NCI-H2171 (cell line): ENCODE results near the gene OCSTAMP.

ENCODE experiments used
- DNase-seq: peaks from one replicate; lab custom pipeline; 2025; lab: John Stamatoyannopoulos, UW

Gene OCSTAMP

DNA sequence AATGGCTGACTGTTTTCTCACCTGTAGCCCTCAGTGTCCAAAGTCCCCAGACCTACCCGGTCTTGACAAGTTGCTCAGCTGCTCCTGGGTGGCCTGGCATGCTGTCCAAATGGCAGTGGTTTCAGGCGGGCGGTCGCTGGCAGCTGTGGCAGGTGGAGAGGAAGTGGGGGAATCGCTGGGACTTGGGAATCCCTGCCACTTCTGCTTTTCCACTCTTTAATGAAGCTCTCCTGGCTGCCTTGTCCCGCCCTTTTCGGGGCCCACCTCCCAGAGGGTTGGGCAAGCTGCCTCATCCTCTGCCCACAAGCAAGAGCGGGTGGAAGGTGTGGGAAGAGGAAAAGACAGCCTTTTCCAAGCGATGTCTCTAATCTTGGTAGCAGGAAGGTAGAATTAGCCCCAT lies at the start of gene OCSTAMP:
Gene OCSTAMP, minus strand, starts transcription at position 194 of the 400 bp plus-strand sequence. Its CDS starts 94 bp downstream, at position 100.
- no peak for DNase-seq

DNA sequence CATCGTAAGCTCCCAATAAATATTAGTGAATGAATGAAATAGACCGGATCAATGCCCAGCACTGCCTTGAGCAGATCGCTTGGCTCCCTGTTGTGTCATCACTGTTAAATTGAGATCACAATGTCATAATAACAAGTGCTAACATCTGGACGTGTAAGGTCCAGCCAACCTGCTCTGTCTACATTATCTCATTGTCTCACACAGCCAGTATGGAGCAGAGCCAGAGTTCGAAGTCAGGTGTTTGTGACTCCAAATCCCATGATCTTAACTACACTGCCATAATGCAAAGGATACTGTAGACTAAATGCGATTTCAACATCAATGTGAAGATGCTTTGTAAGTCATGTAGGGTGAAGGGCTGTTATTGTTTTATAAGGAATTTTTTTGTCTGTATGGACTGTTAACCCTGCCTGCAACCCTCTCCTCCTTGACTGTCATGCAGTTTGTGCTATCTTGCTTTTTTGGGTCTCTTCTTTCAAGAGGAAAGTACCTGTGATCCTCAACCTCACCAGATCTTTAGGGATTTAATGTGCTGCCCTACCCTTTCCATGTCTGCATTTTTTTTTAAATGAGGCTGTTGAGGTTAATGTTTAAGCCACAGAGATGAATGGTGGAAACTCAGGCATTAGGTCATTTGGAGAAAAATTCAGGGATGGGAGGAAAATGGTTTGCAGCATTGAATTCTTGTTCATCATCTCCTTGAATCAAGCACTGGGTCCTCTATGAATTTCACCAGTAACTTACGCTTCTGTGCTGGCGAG lies 49.0 kb upstream of the OCSTAMP start:
- DNase-seq = no peak

- no peak for DNase-seq
Observed at GRCh38 chr20:46595933-46596332, 45.5 kb upstream of the OCSTAMP start.

DNA sequence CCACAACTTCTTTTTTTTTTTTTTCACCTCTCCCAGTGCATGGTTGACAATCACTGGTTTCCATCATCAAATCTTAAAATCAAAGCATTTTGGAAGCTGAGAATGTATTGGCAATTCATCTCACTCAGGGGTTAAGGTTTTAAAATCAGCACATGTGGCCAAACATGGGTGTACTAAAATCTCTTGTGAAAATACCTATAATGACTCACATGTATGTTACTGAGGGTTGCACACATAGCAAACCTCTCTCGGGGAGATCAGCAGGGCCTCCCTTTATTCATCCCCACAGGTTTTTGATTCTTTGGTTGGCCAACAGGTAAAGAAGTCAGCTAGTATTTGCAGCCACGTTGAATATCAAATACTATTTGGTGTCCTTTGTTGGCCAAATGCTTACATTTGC lies 44.3 kb upstream of the OCSTAMP start:
- no peak for DNase-seq

GRCh38 chr20:46592580-46593362 lies 42.3 kb upstream of the OCSTAMP start:
- no peak for DNase-seq

- DNase-seq = no peak
Observed at GRCh38 chr20:46590443-46590842, 40.0 kb upstream of the OCSTAMP start.

- DNase-seq = no peak
Observed at GRCh38 chr20:46588532-46589511, 38.4 kb upstream of the OCSTAMP start.

GRCh38 chr20:46587986-46588385 lies 37.5 kb upstream of the OCSTAMP start:
- no peak for DNase-seq

GRCh38 chr20:46586724-46587123 lies 36.3 kb upstream of the OCSTAMP start:
- no peak for DNase-seq

DNA sequence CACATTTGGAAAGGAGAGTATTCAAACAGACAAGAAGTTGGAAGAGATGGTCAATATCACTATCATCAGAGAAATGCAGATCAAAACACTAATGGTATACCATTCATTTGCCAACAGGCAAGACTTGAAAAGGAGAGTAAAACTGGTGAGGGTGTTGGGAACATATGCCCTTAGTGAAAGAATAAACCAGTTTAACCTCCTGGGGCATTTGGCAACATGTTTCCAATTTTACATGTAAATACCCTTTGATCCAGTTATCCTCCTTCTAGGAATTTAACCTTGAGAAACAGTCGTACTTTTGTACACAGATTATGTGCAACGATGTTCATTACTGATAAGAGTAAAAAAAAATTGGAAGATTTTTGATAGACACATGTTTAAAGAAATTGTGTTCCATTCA lies 34.1 kb upstream of the OCSTAMP start:
- no peak for DNase-seq

DNA sequence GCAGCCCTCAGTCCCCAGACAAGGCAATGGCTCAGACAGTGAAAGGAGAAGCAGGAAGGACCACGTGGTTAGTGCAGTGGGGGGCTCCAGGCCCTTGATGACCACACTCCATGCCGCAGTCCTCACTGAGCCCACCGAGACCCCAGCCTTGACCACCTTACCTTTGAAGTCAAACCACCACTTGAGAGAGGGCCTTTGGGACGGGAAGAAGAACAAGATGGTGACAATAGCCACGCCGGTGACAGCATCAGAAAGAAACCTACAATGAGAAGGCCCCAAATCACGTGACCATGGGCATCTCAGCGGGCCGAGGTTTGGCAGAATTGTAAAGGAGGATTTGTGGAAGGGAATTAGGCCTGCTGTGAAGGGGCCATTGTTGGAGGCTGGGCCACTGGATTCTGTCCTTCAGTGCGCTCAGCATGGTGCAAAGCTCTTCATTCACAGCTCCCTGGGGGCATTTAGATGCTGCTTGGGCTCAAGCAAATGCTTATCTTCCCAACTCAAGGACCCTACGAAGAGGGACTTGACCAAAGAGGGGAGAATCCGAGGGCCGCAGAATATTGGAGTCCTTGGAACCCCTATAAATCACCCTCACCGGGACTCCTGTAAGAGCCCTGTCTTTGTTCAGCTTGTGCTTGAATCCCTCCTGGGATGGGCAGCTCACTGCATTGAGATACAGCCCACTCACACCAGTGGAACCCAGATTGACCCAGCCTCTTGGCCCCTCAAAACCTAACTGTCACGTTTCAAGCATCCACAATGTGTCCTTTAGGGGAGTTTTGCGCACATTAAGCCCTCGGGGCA lies 33.2 kb upstream of the OCSTAMP start:
- DNase-seq = no peak

DNA sequence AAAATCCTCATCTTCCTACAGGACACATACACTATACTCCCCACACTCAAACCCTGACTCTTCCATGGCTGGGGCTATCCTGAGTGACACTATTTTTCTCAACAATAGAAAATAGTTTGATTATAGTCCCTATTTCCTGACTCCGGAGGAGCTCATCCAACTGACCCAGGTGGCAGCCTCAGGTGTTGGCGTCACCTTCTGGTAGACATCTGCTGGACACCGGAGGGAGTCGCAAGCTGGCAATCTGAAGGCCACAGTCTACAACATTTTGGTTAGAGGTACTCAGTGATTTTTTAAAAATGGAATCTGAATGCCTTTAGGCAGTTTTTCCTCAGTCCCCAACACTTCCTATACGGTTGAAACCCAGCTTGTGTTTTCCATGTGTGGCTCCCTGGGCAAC lies 32.2 kb upstream of the OCSTAMP start:
- DNase-seq = no peak

DNA sequence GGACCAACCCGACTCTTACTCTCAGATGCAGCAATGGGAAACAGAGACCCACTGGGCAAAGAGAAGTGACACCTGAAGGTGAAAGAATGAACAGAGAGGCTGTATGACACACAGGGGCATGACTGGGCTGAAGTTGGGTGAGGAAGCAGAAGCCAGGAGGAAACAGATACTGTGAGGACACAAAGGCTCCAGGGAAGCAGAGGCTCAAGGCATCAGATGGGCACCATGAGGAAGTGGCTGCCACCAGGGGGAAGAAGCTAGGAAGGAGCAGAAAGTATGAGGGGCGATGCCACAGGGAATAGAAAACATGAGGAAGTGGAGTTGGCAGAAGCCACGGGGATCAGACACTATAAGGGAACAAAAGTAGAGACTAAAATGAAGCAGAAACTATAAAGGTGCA lies 30.9 kb upstream of the OCSTAMP start:
- DNase-seq = no peak

DNA sequence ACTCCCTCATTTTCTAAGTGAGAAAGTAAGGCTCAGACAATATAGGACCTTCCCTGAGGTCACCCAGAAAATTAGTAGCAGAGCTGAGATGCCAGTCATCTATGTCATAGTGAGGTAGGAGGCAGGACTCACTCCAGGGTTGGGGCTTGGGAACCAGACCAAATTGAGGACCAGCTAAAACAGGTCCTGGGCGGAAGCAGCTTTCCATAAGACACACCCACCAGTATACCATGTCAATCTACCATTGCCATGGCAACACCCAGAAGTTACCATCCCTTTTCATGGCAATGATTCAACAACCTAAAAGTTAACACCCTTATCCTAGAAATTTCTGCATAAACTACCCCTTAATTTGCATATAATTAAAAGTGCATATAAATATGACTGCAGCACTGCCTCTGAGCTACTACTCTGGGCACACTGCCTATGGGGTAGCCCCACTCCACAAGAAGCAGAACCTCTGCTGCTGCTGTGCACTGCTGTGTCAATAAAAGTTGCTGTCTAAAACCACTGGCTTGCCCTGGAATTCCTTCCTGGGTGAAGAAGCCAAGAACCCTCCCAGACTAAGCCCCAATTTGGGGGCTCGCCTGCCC lies 30.3 kb upstream of the OCSTAMP start:
- no peak for DNase-seq

DNA sequence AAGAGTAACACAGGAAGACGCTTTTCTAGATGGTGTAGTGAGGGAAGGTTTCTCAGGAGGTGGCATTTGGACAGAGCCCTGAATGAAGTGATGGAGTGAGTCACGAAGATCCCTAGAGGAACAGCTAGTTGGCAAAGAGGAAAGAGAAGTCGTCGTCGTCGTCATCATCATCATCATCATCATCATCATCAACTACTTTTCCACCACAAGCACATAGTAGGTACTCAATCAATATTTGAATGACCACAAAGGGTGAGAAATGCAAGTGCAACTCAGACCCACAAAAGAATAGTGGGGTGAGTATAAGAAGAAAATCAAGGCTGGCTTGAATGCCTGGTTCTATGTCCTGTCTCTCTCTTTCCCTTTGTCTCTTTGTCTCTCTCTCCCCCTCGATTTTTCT lies 28.3 kb upstream of the OCSTAMP start:
- DNase-seq = no peak

DNA sequence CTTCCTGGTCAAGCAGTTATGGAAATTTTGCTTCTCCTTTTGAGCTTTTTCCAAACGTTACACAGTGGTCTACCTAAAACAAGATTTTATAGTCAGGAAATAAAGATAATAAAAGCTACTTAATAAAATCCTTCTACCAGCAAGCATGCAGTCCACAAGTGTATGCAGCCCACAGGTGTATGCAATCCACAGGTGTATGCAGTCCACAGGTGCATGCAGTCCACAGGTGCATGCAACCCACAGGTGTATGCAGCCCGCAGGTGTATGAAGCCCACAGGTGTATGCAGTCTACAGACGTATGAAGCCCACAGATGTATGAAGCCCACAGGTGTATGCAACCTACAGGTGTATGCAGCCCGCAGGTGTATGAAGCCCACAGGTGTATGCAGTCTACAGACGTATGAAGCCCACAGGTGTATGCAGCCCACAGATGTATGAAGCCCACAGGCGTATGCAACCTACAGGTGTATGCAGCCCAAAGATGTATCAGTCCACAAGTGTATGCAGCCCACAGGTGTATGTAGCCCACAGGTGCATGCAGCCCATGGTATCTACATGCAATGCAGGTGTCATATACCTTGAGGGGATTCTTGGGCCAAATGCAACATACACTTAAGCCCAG lies 26.4 kb upstream of the OCSTAMP start:
- no peak for DNase-seq

GRCh38 chr20:46575937-46576461 lies 25.5 kb upstream of the OCSTAMP start:
- DNase-seq = no peak

GRCh38 chr20:46575394-46575793 lies 24.9 kb upstream of the OCSTAMP start:
- no peak for DNase-seq

GRCh38 chr20:46573788-46574584 lies 23.5 kb upstream of the OCSTAMP start:
- DNase-seq = no peak
